Measurements from ENCODE around the gene ADSL.

Gene ADSL

DNA sequence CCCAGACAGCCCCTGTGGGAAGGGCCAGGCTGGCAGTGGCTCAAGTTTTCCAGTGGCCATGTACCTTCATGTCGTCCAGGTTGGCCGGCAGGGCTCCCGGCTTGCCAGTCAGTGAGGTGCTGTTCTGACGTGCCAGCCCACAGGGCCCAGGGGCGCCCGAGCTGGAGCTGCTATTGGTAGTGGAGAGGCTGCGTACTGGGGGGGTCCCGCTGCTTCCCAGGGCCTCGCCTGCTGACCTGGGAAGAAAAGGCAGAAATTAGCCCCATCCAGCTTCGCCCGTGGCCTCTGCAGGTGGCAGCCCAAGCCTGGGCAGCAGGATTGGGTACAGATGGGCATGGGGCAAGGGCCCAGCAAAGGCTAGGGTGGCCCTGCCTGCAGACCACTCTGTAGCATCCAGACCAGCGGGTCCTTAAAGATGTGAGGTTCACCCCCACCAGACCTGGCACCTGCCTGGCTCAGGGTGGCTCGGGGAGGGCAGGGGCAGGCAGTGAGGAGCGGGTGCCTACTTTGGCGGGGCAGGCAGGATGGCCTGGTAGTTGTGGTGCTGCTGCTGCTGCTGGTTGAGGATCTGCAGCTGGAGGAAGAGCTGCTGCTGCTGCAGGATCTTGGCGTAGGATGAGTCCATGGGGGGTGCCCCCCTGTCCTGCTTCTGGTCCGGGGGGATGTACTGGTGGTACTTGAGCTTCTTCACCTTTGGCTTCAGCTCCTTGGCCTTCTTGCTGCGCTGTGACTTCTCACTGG is 74.2 kb downstream of the ADSL start:
- no peak for DNase-seq

DNA sequence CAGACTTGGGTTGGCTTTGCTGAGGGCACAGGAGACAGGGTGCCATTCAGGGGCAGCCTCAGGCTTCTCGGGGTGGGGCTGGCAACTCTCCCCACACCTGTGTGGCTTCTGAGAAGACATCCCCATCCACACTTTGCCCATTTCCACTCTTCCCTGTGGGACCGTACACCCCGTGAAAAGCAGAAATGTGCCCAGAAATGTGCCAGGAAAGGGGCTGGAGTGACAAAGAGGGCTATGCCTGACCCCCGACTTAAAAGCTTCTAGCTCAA is 74.7 kb downstream of the ADSL start:
- DNase-seq, result no peak

DNA sequence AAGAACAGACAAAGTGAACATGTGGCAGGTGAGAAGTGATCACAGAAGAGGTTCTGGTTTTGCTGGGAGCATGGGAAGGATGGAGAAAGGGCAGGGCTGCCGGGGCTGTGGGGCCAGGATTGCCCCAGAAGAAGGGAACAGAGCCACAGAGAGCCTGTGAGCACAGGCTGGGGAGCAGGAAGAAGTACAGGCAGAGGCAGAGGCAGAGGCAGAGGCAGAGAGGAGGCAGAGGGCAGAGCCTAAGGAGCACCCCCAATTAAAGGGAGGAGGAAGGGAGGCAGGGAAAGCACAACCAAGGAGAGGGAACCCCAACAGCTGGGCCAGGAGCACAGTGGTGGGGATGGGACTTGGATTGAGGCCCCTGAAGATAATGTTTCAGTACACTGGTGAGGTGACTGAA is 75.6 kb downstream of the ADSL start:
- DNase-seq, result no peak

DNA sequence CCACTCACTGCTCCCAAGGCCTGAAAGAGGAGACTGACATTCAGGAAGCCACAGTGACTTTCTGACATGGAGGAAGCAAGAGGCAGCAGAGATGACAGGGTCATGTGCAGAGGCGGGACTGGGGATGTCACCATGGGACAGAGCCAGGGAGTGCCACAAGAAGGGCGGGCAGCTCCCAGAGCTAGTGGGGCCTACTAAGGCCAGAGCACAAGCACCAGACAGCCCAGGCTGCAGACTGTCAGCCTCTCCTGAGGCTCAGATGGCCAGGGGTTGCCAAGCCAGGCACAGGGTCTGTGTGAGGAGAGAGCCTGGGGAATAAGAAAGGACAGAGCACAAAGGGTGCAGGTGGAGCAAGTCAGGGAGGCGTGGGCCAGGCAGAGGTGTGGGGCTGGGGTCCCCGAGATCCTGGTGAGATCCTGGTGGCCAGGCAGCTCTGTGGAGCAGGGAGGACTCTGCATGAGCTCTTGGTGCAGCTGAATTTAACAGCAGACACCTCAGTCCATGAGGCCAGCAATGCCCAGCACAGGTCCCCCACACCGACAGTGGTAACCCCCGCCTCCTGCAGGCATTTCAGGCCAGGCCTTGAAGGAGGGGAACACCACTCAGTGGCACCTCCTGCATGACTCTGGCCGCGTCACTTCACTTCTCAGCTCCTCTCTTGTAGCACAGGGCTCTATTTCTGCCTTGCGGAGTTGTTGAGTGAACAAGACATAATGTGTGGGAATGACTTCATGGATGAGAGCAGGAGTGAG is 76.4 kb downstream of the ADSL start:
- DNase-seq, result no peak

DNA sequence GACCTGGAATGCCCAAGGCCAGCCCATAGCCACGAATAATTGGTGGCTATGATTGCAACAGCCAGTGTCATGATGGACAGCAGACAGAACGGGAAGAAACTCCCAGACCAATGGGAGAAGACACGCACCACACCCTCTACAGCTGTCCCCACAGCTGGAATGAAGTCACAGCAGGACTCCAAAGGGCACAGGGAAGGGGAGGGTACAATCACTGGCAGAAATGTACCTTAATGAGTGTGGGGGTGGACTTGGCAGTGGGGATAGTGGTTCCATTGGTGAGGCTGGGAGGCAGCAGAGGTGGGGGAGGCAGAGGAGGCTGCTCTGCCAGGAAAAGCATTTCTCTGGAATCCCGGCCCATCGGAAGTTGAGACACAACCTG is 77.0 kb downstream of the ADSL start:
- no peak for DNase-seq

DNA sequence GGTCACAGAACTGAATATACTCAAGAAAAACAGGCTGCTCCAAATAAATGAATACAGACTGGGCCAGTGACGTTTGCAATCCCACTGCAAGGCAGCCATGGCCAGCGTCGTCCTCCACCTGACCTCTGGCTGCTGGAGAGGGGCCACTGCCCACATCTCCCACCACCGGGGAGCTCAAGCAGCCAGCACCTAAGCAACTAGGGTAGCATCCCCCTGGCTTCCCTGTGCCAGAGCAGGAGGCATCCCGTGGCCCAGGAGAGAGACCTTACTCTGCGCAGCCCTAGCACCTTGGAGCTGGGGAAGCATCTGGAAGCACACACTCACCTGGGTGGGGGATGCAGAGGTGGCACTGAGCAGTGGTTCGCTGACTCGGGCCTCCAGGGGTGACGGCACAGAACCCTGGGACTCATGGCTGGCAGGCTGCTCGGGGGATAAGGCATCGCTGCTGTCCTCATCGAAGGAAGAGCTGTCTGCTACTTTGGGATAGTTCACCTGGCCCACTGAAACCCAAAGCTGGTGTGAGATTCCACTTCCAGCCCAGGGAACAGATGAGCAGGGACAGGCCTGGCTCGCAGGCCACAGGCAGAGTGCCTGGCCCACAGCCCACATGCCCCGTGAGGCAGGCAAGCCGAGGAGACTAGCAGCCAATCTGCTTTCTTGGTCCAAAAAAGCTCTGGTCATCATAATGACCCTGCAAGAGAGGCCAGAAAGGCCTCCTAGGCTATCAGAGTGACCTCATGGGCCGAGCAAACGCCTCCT is 77.8 kb downstream of the ADSL start:
- DNase-seq, result no peak

DNA sequence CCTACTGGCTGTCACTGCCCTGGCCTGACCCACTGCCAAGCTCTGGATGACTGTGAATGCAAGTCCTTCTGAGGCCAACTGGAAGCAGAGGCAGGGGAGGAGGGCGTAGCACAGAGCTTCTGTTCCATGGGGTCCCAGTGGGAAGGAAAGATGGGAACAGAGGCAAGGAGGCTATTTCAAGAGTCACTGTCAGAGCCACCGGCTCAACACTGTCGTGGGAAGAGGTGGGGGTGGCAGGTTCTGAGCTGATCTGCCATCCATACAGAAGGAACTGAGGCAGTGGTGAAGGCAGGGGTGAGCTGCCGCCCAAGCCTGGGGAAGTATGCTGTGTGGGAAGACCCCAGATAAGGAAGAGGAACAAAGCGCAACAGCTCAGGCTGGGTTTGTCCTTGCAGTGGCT is 78.8 kb downstream of the ADSL start:
- no peak for DNase-seq

DNA sequence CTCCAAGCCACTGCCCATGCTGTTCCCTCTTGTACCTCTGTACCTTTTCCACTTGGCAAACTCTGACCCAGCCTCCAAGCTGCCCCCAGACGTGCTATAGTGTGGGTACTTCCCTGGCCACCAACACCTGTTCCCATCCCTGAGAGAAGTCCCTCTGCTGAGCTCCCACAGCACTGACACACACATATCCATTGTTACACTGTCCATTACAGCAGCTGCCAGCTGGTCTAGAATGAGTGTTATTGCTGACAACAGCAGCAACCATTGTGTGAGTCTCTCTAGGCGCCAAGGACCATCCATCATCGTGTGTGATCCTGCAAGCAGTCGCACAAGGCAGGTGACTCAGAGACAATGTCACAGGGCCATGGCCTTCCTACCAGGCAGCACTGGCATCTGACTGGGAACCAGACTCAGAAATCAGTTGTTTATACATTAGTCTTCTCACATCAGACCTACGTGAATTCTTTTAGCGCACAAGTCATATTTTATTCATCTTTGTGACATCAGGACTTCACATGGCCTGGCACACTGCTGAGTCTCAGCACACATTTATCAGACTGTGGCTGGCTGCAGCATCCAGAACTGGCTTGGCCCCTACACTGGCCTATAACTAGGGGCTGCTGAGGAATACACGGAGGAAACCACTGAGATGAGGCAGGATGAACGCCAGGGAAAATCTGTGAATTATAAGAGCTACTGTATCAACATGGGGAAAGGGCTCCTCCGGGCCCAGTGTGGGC is 80.5 kb downstream of the ADSL start:
- DNase-seq, result peak; percentile 30

DNA sequence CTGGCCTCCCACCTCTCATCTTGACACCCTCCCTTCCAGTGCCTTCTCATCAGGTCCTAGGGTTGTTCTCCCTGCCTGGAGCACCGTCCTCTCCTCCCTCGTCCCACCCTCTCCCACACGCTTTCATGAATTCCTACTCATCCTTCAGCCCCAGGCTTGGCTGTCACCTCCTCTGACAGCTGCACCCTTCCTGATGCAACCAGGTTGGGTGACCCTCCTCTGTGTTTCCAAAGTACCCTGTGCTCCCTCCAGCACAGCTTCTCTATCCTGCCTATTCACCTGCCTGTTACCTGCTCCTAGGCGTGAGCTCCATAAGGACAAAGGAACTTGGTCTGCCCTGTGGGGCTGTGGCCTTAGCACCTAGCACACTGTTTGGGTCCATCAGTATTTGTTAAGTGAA is 82.5 kb downstream of the ADSL start:
- DNase-seq, result no peak

DNA sequence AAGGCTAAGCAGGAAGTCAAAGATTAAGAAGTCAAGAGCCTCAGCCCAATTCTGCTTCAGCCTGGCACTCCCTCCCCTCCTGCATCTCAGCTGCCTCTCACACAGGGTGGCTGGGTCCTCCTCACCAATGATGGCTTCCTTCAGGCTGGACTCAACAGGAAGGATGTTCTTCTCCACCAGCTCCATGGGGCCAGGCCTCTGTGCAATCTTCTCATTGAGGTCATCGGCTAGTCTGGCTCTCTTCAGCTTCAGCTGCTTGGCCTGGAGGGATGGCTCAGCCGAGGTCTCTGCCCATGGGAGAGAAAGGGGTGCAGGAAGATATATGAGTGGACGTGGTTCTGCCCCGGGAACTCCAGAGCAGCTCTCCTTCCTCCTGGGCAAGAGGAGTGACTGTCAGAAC is 83.2 kb downstream of the ADSL start:
- DNase-seq, result no peak

DNA sequence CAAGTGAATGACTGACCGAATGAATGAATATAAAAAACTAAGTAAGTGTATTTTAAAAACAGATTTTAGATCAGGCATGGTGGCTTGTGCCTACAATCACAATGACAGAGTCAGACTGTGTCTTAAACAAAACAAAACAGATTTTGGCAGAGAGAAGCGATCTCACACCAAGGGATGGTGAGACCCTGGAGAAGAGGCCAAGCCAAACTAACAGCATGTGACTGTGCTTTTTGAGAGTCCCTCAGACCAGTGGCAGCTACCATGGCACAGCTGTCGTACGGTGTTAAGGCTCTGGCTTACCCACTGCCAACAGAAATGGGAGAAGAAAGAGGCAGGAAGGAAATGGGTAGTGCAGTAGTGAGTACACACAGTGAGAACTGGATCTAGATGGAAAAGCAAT is 84.7 kb downstream of the ADSL start:
- no peak for DNase-seq

DNA sequence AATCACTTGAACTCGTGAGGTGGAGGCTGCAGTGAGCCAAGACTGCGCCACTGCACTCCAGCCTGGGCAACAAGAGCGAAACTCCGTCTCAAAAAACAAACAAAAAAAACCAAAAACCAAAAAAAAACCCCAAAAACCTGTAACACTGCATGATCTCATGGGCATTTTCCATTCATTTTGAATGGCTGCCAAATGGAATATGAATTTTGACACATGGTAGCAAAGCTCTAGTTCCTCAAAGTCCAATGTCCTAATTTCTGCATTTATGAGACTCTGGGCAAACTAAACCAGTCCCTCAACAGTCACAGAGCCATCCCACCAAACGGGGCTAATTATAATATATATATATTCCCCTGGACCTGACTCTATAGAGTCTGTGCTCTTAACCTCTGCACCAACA is 85.9 kb downstream of the ADSL start:
- DNase-seq, result no peak

DNA sequence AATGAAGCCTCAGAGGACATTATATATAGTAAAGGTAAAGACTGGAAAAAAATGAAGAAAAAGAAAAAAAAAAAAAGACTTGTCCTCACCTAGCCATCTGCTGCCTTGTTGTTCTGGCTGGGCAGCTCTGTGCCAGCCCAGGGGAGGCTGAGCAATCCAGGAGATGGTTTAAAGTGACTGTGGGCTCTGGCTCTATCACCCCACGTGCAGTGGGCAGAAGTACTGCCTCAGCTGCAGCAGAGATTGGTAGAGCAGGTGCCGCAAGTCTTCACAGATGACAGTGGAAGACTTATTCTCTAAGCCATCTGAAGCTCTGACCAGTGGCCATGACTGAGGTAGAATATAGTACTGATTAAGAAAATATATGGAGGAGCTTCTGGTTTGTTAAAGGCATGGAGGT is 86.3 kb downstream of the ADSL start:
- no peak for DNase-seq

DNA sequence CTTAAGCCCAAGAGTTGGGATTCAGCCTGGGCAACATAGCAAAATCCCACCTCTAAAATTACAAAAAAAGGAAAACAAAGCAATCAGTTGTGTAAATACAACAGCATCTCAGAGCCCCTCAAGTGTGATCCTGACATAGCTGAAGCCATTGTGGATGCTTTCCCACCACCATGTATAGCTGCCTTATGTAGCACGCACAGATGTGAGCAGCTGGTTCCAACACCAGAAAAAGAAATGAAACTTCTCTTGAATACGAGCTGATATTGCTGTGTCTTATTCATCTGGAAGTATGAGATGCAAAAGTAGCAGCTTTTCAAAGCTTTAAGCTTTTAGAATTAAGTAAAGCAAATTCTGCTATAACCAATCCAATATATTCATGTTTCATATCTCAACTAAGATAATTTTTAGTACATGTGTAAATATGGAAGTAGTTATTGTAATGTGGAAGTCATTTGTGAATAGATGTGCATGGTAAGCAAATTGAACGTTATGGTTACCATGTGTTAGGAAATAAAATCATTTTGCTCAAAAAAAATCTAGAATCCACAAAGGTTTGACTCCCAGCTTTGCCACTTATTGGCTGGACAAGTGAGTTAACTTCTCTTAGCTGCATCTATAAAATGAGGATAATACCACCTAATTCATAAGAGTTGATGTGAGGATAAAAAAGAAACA is 87.3 kb downstream of the ADSL start:
- no peak for DNase-seq

DNA sequence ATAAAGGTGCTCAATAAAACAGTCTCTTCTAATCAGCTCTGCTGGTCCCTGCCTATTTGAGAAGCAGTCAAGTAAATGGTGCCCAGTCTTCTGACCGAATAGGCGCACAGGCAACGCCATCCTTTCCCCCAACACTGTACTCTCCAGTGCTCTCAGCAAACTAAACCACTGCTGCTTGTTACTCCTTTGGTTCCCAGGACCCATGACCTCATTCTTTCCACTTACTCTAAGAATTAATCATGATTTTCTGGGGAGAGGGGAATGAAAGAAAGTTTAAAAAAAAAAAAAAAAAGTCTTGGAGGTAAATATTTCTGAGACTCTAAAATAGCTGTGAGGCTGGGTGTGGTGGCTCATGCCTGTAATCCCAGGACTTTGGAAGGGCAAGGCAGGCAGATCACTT is 87.8 kb downstream of the ADSL start:
- DNase-seq, result no peak

DNA sequence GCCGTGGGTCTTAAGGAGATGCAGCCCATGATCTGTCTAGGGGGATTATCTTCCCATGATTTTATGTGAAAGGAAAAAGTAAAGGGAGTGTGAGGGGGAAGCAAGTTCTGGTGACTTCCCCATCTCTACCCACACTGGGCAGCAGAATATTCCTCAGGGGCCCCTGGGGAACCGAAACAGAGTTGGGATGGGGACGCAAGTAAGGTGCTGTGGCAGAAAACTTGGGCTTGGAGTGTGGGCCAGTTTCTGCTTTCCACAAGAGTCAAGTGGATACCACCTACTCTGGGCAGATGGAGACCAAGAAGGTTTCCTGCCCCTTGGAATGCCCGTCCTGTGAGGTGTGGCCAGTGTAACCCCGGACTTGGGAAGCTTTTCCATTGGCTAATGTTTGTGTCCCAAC is 88.4 kb downstream of the ADSL start:
- no peak for DNase-seq

DNA sequence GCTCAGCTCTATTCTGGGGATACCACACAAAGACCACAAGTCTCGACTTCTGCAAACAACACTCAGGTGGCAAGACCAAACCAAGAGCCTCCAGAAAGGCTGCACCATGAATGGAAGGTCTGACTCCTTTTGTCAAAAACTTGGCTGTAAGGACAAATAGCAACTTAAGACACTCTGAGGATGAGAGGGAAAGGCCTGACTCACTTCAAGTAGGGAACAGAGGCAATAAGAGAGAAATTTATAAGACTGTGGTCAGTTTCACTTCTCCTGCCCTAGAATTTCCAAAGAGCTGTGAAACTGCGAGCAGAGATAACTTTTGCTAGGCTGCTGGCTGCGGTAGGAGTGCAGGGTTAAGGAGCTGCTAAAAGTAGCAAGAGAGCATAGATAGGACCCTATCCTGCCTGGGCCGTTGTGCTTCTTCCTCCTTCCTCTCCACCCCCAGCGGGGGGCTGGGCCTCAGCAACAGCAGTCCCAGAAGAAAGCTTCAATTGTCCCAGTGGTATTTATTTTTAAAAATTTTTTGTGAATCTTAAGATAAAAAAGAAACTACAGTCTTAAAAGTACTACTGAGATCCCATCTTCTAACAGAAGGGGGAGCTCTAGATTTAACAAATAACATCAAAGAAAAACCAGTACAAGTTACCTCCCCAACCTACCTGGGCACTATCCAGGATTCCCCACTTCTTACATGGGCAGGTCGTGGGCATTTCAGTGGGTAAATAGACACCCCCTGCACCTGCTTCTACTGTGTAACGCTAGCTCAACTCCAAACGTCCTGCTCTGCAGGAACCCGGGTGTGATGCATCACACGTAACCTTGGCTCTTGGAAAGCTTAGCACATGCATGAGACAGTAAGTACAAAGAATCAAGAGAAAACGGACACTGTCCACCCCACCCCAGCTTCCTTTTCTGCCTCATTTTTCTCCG is 90.5 kb downstream of the ADSL start:
- peak; percentile 14 for DNase-seq

Data from NCI-H1105 (cell line).